Epithelial cell of proximal tubule (primary cell): ENCODE data around the gene SNX11. TPM values are rescaled to one million over a fixed set of nuclear protein-coding genes. Genes with fewer than 3 reads are reported as not detected.

Experiments used
- DNase-seq: peaks from one replicate; pipeline ENCODE4 v3.0.0-alpha.2; 2011; ENCODE audit warnings: low read depth
- H3K4me3 ChIP-seq: 2 replicates; pipeline ENCODE4 v1.5.1; 2011; ENCODE audit warnings: low read depth, mild to moderate bottlenecking, low read length
- CTCF ChIP-seq: conservative IDR thresholded peaks from 2 replicates; pipeline ENCODE4 v1.5.1; 2012; ENCODE audit warnings: low read depth, mild to moderate bottlenecking, low read length
- total RNA-seq: library from RNA; depleted of rRNA; stranded (reverse); fragments of >200 nt; gene quantifications from 2 replicates; pipeline ENCODE4 v1.2.3, GENCODE V29; 2015

Gene SNX11
- 11.6 and 18.5 TPM in 2 replicates for total RNA-seq

GRCh38 chr17:48107137-48108055 is at the start of gene SNX11:
TSS of gene SNX11 (plus strand) at chr17:48107766. CDS start at chr17:48112044, 4,278 bp downstream.
- no peak for TF ChIP-seq CTCF
- DNase-seq, result no peak
- H3K4me3 ChIP-seq, result peak within 1 kb of the TSS; percentile 99

- no peak for TF ChIP-seq CTCF
- DNase-seq, result no peak
Observed at GRCh38 chr17:48058393-48059124, 49.0 kb upstream of the SNX11 start.

GRCh38 chr17:48059125-48059668 is 48.4 kb upstream of the SNX11 start:
- no peak for TF ChIP-seq CTCF
- H3K4me3 ChIP-seq, result no peak overlapping the region
- DNase-seq, result no peak

More at GRCh38 chr17:48058393-48059124, 49.0 kb upstream of the SNX11 start:
- no peak overlapping the region for H3K4me3 ChIP-seq

GRCh38 chr17:48060249-48060648 is 47.3 kb upstream of the SNX11 start:
- DNase-seq, result no peak
- TF ChIP-seq CTCF, result no peak
- H3K4me3 ChIP-seq, result no peak overlapping the region

- DNase-seq, result no peak
- no peak for TF ChIP-seq CTCF
- H3K4me3 ChIP-seq, result no peak overlapping the region
Observed at GRCh38 chr17:48062273-48062672, 45.3 kb upstream of the SNX11 start.

- no peak overlapping the region for H3K4me3 ChIP-seq
- DNase-seq, result no peak
- no peak for TF ChIP-seq CTCF
Observed at GRCh38 chr17:48064638-48065037, 42.9 kb upstream of the SNX11 start.
